ENCODE measurements around the gene PADI3.
"Not testable (repeated sequence)": the region's sequence is repeated elsewhere in the genome, so short reads cannot be mapped to it uniquely, and the experiment has no call there.

- TF ChIP-seq, protein P1, sequence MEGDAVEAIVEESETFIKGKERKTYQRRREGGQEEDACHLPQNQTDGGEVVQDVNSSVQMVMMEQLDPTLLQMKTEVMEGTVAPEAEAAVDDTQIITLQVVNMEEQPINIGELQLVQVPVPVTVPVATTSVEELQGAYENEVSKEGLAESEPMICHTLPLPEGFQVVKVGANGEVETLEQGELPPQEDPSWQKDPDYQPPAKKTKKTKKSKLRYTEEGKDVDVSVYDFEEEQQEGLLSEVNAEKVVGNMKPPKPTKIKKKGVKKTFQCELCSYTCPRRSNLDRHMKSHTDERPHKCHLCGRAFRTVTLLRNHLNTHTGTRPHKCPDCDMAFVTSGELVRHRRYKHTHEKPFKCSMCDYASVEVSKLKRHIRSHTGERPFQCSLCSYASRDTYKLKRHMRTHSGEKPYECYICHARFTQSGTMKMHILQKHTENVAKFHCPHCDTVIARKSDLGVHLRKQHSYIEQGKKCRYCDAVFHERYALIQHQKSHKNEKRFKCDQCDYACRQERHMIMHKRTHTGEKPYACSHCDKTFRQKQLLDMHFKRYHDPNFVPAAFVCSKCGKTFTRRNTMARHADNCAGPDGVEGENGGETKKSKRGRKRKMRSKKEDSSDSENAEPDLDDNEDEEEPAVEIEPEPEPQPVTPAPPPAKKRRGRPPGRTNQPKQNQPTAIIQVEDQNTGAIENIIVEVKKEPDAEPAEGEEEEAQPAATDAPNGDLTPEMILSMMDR (IDR thresholded peaks at IDR 0.05 in 8 of 11, conservative IDR thresholded peaks at IDR 0.05 in 3 of 11): not testable (repeated sequence)
- TF ChIP-seq POLR2A, POLR2AphosphoS5 (IDR thresholded peaks at IDR 0.05): not testable (repeated sequence)
These were observed 7.2 kb upstream of the PADI3 start for GRCh38 chr1:17241780-17242074.

Data from spleen (tissue), 7 donors.